H54 (cell line): Measurements from ENCODE around the gene TPK1.

Experiments
- DNase-seq: peaks from one replicate; pipeline ENCODE4 v3.0.0; 2011; ENCODE audit warnings: low spot score, mixed read lengths; ENCODE audit not compliant: insufficient read length
- FAIRE-seq: peaks from 3 replicates; lab custom pipeline; 2011; peaks lifted over from hg19 to GRCh38; lab: Jason Lieb, UNC
- POLR2A ChIP-seq: IDR thresholded peaks from 2 replicates; pipeline ENCODE4 v1.6.1; 2011; ENCODE audit warnings: low read depth, mild to moderate bottlenecking, low read length

Gene TPK1

GRCh38 chr7:144835652-144836544 is at the start of gene TPK1:
TPK1 (minus strand) TSS chr7:144836053; CDS start chr7:144835602, 451 bp downstream.
- DNase-seq (peak; percentile 82), FAIRE-seq (peak; percentile 81)
- TF ChIP-seq POLR2A, result peak; percentile 85

DNA sequence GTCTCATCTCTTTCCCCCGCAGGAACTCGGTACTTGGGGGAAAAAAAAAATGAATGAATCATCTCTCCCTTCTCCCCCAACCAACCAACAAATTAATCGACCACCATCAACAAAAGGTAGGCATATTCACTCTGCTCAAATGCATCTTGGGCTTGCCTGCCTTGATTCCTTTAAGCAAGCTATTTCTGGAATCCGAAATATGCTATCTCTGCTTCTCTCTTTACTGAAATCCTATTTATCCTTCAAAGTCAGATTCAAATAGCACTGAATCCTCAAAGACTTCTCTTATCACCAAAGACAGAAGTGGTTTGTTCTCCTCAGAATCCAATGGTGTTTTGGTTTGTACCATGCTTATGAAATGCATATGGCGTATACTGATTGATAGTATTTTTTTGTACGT is 49.6 kb upstream of the TPK1 start:
- DNase-seq (no peak), FAIRE-seq (no peak)
- TF ChIP-seq POLR2A, result no peak

GRCh38 chr7:144884896-144885295 is 49.0 kb upstream of the TPK1 start:
- TF ChIP-seq POLR2A, result no peak
- FAIRE-seq (no peak), DNase-seq (no peak)

DNA sequence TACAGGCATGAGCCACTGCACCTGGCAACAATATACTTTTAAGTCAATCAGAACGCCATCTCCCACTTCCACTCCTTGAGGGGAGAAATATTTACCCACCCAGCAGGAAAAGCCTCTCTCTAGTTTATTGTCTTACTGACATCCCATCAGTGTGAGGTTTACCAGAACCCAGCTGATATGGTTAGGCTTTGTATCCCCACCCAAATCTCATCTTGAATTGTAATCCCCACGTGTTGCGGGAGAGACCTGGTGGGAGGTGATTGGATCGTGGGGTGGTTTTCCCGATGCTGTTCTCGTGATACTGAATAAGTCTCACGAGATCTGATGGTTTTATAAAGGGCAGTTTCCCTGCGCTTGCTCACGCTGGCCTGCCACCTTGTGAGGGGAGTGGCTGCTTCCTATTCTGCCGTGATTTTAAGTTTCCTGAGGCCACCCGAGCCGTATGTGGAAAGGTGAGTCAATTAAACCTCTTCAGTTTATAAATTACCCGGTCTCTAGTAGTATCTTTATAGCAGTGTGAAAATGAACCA is 37.5 kb upstream of the TPK1 start:
- no peak for TF ChIP-seq POLR2A
- FAIRE-seq (no peak), DNase-seq (no peak)

DNA sequence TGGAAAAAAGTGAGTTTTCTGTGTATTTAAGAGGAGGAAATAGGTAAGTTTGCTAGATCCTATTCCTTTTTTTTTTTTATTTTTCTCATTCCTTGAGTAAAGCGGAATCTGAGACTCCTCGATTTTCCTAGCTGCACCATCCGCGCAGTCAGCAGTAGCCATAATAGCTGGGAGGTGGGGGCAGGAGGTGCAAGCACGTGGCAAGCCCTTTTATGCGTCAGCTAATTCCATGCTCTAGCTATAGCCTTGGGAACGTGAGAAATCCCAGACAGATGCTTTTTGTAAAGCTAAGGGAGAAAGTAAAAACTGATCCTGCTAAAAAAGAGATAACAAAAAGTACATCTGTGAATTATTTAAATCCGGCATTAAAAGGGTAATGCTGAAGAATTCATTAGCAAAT is 33.2 kb upstream of the TPK1 start:
- FAIRE-seq (no peak), DNase-seq (no peak)
- no peak for TF ChIP-seq POLR2A

DNA sequence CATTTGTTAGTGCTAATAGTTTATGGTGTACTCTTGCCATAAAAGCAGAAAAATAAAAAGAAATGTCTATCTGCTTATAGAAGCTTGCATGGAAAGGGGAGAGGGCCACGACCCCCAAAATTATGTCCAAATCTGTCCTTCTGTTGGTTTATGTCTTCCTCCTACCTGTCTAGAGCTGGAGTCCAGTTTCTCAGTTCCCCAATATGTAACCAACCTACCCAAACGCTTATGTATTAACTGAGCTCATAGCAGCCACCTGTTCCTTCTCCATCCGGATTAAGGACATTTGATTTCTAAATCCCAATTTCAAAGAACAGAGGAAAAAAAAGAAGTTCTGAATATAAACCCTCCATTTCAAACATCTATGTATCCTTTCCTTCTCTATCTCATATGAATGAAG is 30.3 kb upstream of the TPK1 start:
- DNase-seq (no peak), FAIRE-seq (no peak)
- no peak for TF ChIP-seq POLR2A

DNA sequence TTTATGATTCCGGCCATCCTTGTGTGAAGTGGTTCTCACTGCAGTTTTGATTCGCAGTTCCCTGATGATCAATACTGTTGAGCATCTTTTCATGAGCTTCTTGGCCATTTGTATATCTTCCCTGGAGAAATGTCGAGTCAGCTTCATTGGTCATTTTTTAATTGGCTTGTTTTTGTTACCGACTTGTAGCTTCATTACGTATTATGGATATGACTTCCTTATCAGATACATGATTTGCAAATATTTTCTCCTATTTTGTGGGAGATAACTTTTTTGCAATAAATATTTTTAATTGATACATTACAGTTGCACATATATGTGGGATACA is 27.4 kb upstream of the TPK1 start:
- TF ChIP-seq POLR2A, result no peak
- DNase-seq (no peak), FAIRE-seq (no peak)

- no peak for DNase-seq
These were observed 26.9 kb upstream of the TPK1 start for GRCh38 chr7:144862612-144863319.

GRCh38 chr7:144859739-144860138 is 23.9 kb upstream of the TPK1 start:
- DNase-seq (no peak), FAIRE-seq (no peak)
- TF ChIP-seq POLR2A, result no peak

More at GRCh38 chr7:144862612-144863319, 26.9 kb upstream of the TPK1 start:
- FAIRE-seq, result no peak
- TF ChIP-seq POLR2A, result no peak

DNA sequence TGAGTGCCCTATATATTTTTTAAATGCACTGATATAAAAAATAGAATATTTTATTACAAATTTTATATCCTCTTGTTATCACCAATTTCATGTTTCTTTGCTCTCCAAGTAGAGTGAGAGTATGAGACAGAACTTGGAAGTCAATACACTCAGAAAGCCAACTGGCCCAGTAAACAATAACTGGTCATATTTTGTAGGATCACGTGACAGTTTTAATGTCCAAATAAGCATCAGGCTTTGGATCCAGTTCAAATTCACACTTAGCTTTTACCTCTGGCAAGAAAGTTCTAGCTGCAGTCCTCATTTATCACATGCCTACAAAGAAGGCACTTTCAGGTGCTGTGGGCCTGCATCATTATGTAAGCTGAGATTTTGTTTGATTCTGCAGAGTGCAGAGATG is 21.6 kb upstream of the TPK1 start:
- no peak for TF ChIP-seq POLR2A
- no peak for DNase-seq
- no peak for FAIRE-seq

DNA sequence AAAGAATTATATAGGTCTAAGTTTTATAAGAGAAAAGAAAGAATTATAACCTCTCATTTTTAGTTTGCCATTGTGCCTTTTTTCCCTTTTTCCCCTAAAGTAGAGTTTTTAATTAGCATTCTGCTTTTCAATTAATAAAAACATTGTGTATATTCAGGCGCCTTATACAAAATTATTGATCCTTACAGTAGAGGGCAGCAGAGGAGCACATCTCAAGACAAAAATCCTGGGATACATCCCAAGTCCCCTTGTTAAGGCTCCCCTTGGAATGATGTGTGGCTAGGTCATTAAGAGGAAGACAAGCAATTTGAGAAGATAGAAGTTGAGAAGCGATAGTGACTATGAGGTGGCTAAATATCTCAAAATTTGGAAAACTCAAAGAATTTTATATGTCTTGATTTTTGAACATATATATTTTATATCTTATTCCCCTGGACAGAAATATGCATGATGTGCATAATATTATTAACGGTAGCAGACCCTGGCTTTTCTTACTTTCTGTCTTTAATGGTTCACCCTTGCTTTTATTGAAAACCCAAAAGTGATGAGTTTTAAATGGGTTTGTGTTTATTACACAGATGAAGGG is 19.1 kb upstream of the TPK1 start:
- DNase-seq, result no peak
- TF ChIP-seq POLR2A, result no peak
- FAIRE-seq, result no peak

DNA sequence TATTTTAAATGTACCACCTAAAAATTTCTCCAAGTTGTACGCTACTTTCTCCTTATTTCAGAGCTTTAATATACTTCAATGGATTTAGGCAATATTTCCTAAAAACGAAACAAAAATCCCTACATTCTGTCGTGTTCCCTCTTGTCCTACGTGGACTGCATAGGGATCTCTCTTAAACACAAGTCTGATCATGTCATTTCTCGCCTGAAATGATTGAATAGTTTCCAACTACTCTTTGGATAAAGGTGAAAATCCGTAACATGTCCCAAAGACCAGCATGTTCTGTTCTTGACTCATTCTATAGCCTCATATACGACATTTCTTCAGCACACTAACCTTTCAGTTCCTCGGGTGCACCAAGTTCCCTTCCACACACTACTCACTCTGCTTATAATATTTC is 17.7 kb upstream of the TPK1 start:
- FAIRE-seq (no peak), DNase-seq (no peak)
- no peak for TF ChIP-seq POLR2A

- DNase-seq, result no peak
- no peak for TF ChIP-seq POLR2A
- no peak for FAIRE-seq
These were observed 12.2 kb upstream of the TPK1 start for GRCh38 chr7:144848078-144848477.

DNA sequence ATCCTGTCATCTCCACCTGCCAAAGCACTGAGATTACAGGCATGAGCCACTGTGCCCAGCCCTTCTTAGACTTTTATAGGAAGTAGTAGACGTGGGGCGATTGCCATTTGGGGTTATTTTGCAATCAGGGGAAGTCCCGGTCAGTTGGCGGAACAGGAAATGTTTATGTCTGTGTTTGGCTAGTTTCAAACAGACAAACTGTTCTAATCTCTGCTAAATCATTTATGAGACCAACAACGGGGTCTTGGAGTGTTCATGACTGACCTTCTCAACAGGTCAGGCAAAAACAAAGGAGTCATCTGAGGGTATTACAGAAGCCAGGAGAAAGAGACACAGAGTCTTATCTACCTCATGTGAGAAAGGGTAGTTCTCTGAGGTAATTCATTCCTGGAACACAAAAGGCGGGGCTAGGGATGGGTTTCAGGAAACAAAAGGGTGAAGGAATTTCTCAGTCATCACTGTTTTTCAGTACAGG is 6.6 kb upstream of the TPK1 start:
- no peak for DNase-seq
- peak; percentile 88 for FAIRE-seq
- no peak for TF ChIP-seq POLR2A
